T-helper 2 cell treated with Interferon-gamma antibody and Interleukin-4, amounts not matched to agents 5 μg/mL and 100 μg/mL, for 36 hours (primary cell): ENCODE measurements around the gene KLC4.

ENCODE experiments used
- DNase-seq: peaks from one replicate; pipeline ENCODE4 v3.0.0; 2021; ENCODE audit warnings: low spot score
- H3K27ac Mint-ChIP-seq: one replicate; pipeline ENCODE4 v1.8.0; 2021; ENCODE audit warnings: mild to moderate bottlenecking, mixed read lengths
- H3K27me3 Mint-ChIP-seq: one replicate; pipeline ENCODE4 v1.8.0; 2021; ENCODE audit warnings: low read depth, mixed read lengths
- H3K36me3 Mint-ChIP-seq: one replicate; pipeline ENCODE4 v1.8.0; 2021; ENCODE audit warnings: low read depth, mixed read lengths
- H3K4me1 Mint-ChIP-seq: one replicate; pipeline ENCODE4 v1.8.0; 2021; ENCODE audit warnings: low read depth, mixed read lengths
- H3K4me3 Mint-ChIP-seq: one replicate; pipeline ENCODE4 v1.8.0; 2022; ENCODE audit warnings: mild to moderate bottlenecking, moderate library complexity, mixed read lengths
- H3K9me3 Mint-ChIP-seq: one replicate; pipeline ENCODE4 v1.8.0; 2021; ENCODE audit warnings: mixed read lengths

Gene KLC4

GRCh38 chr6:43088654-43089056 is 29.2 kb downstream of the KLC4 start:
- Mint-ChIP-seq H3K9me3 (no peaks in the 10 kb centered on the region), H3K27ac (no peak overlapping the region), H3K4me3 (no peak overlapping the region), H3K27me3 (peaks cover 8% of the 10 kb centered on the region), H3K4me1 (peaks cover 15% of the 10 kb centered on the region), H3K36me3 (no peaks in the 10 kb centered on the region)
- no peak for DNase-seq

- no peaks in the 10 kb centered on the region for H3K9me3 Mint-ChIP-seq
- H3K4me1 Mint-ChIP-seq, result peaks cover 18% of the 10 kb centered on the region
- no peak for DNase-seq
- no peaks in the 10 kb centered on the region for H3K36me3 Mint-ChIP-seq
- peaks cover 5% of the 10 kb centered on the region for H3K27me3 Mint-ChIP-seq
- H3K4me3 Mint-ChIP-seq, result no peak overlapping the region
- no peak overlapping the region for H3K27ac Mint-ChIP-seq
Measured at GRCh38 chr6:43089467-43089866, 30.0 kb downstream of the KLC4 start.

GRCh38 chr6:43089874-43090558 is 30.6 kb downstream of the KLC4 start:
- H3K9me3 Mint-ChIP-seq, result no peaks in the 10 kb centered on the region
- H3K4me1 Mint-ChIP-seq, result peaks cover 18% of the 10 kb centered on the region
- H3K4me3 Mint-ChIP-seq, result no peak overlapping the region
- no peaks in the 10 kb centered on the region for H3K36me3 Mint-ChIP-seq
- no peak overlapping the region for H3K27ac Mint-ChIP-seq
- no peak for DNase-seq
- H3K27me3 Mint-ChIP-seq, result peaks cover 4% of the 10 kb centered on the region

DNA sequence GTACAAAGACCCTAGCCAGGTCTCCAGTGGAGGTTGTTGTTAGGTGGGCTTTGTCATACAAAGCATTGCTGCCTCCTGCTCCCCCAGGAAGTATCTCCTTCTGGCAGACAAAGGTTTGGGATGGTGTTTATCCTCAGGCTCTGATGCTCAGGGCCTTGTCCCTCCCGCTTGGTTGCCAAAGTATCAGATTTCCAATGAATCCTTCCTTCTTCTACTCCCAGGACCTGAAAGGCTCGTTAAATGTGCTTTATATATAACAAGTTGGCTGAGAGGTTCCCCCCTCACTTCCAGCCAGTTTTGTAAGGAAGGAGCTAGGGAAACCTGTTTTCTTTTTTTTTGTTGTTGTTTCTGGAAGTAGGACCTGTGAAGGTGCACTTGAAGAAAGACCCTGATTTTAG is 31.1 kb downstream of the KLC4 start:
- no peak overlapping the region for H3K27ac Mint-ChIP-seq
- no peaks in the 10 kb centered on the region for H3K9me3 Mint-ChIP-seq
- DNase-seq, result no peak
- H3K4me3 Mint-ChIP-seq, result no peak overlapping the region
- H3K36me3 Mint-ChIP-seq, result no peaks in the 10 kb centered on the region
- H3K4me1 Mint-ChIP-seq, result peaks cover 21% of the 10 kb centered on the region
- H3K27me3 Mint-ChIP-seq, result peaks cover 5% of the 10 kb centered on the region

- Mint-ChIP-seq H3K4me3 (no peak overlapping the region), H3K4me1 (peaks cover 21% of the 10 kb centered on the region), H3K27me3 (peaks cover 6% of the 10 kb centered on the region), H3K27ac (no peak overlapping the region), H3K9me3 (no peaks in the 10 kb centered on the region), H3K36me3 (no peaks in the 10 kb centered on the region)
- no peak for DNase-seq
Measured at GRCh38 chr6:43091020-43091419, 31.6 kb downstream of the KLC4 start.

DNA sequence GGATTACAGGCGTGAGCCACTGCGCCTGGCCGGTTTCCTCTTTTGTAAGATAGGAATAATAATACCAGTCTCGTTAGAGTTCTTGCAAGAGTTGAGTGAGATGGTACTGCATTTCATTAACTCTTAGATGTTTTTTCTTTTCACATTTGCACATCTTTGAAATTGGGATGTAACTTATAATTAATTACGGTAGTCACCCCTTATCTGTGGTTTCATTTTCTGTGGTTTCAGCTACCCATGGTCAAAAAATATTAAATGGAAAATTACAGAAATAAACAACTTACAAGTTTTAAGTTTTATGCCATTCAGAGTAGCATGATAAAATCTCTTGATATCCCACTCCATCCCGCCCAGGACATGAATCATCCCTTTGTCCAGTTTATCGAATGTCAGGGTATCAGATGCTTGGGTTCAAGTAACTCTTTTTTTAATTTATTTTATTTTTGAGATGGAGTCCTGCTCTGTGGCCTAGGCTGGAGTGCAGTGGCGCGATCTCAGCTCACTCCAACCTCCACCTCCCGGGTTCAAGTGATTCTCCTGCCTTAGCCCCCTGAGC is 32.1 kb downstream of the KLC4 start:
- peaks cover 18% of the 10 kb centered on the region for H3K4me1 Mint-ChIP-seq

DNA sequence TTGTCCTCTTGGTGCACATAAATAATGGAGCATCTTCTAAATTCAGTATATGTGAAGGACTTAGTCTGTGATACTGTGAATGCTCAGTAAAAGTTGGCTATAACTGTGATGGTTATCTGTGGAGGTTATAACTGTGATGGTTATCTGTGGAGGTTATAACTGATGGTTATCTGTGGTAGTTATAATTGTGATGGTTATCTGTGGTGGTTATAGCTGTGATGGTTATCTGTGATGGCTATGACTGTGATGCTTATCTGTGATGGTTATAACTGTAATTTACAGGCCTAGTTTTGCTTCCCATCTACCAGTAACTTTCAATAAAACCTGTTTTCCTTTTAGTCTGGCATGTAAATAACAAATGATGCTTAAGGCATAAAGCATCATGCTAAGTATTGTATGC is 33.2 kb downstream of the KLC4 start:
- no peaks in the 10 kb centered on the region for H3K36me3 Mint-ChIP-seq
- no peaks in the 10 kb centered on the region for H3K9me3 Mint-ChIP-seq
- H3K27ac Mint-ChIP-seq, result peak overlapping the region; percentile 13
- peaks cover 7% of the 10 kb centered on the region for H3K27me3 Mint-ChIP-seq
- DNase-seq, result no peak
- peaks cover 18% of the 10 kb centered on the region for H3K4me1 Mint-ChIP-seq
- peak overlapping the region; percentile 48 for H3K4me3 Mint-ChIP-seq

More for the DNA sequence above, 32.1 kb downstream of the KLC4 start:
- Mint-ChIP-seq H3K36me3 (no peaks in the 10 kb centered on the region), H3K27ac (no peak overlapping the region), H3K4me3 (no peak overlapping the region), H3K27me3 (peaks cover 6% of the 10 kb centered on the region), H3K9me3 (no peaks in the 10 kb centered on the region)
- DNase-seq, result no peak

GRCh38 chr6:43093436-43094289 is 34.2 kb downstream of the KLC4 start:
- no peak overlapping the region for H3K27ac Mint-ChIP-seq
- H3K9me3 Mint-ChIP-seq, result no peaks in the 10 kb centered on the region
- H3K27me3 Mint-ChIP-seq, result peaks cover 9% of the 10 kb centered on the region
- DNase-seq, result no peak
- H3K4me1 Mint-ChIP-seq, result peaks cover 18% of the 10 kb centered on the region
- peak overlapping the region; percentile 11 for H3K4me3 Mint-ChIP-seq
- no peaks in the 10 kb centered on the region for H3K36me3 Mint-ChIP-seq

- Mint-ChIP-seq H3K4me3 (no peak overlapping the region), H3K36me3 (no peaks in the 10 kb centered on the region), H3K9me3 (no peaks in the 10 kb centered on the region), H3K27me3 (peaks cover 16% of the 10 kb centered on the region), H3K4me1 (peaks cover 18% of the 10 kb centered on the region), H3K27ac (no peak overlapping the region)
- DNase-seq, result no peak
Measured at GRCh38 chr6:43095939-43096338, 36.5 kb downstream of the KLC4 start.

DNA sequence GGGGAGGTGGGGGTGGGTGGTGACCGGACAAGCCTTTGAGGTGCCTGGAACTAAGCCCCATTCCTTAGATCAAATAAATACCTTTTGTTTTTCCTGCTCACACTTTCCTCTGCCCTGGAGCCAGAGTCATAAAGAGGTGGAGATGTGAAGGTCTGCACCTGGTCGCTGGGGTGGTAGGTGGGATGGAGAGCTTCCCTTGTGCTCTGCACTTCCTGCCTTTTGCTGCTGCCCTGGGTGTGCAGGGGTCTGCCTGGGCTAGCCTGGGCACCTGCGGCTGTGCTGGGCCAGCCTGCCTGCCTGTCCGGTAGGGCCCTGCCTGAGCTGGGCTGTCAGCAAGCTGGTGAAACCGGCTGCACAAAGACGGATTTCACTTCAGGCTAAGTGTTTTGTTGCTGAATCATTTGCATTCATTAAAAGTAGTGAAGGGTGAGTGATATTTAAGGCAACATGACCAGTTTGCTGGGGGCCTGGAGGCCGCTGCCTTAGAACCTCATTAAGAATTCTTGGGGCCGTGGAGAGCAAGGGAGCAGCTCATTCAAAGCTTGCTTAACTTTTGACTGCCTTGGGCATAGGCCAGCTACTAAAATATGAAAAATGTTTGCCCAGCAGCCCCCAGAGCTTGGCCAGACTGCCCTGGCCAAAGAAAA is 37.1 kb downstream of the KLC4 start:
- no peak for DNase-seq
- Mint-ChIP-seq H3K27me3 (peaks cover 16% of the 10 kb centered on the region), H3K27ac (no peak overlapping the region), H3K9me3 (no peaks in the 10 kb centered on the region), H3K4me1 (peaks cover 18% of the 10 kb centered on the region), H3K4me3 (no peak overlapping the region), H3K36me3 (no peaks in the 10 kb centered on the region)

DNA sequence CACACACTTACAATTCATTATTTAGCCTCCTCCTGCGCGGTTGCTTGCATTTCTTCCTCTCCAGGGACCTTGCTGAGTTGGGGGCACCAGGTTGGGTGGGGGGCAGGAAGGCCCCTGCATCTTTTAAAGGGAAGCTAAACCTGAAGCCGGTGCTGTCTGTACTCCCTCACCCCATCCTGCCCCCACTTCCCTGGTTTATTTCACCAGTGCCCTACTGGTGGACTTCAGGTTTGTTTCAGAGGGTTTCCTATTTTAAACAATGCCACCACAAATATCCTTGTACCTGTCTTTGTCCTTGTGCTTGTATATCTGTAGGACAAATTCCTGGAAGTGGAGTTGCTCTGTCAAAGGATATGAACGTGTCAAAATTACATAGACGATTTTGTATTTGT is 37.7 kb downstream of the KLC4 start:
- Mint-ChIP-seq H3K27me3 (peaks cover 16% of the 10 kb centered on the region), H3K36me3 (no peaks in the 10 kb centered on the region), H3K4me3 (no peak overlapping the region), H3K4me1 (peaks cover 18% of the 10 kb centered on the region), H3K27ac (no peak overlapping the region), H3K9me3 (no peaks in the 10 kb centered on the region)
- DNase-seq, result no peak

- H3K36me3 Mint-ChIP-seq, result no peaks in the 10 kb centered on the region
- H3K27me3 Mint-ChIP-seq, result peaks cover 16% of the 10 kb centered on the region
Measured at GRCh38 chr6:43097502-43097901, 38.1 kb downstream of the KLC4 start.

DNA sequence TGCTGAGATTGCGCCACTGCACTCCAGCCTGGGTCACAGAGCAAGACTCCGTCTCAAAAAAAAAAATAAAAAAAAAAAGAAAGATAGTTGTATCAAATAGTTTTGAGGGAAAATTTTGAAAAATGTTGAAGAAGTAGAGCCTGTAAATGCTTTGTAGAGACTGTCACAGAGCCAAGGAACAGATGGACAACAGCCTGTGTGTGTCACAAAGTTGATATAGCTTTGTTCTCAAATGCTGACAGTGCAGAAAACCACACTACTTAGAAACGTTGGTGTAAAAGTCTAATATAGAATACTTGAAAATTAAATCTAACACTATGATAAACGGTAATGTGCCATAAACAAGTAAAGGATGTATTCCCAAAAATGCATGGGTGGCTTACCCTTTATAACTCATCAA is 42.1 kb downstream of the KLC4 start:
- Mint-ChIP-seq H3K4me3 (no peak overlapping the region), H3K27ac (no peak overlapping the region), H3K9me3 (no peaks in the 10 kb centered on the region), H3K36me3 (no peaks in the 10 kb centered on the region), H3K4me1 (no peaks in the 10 kb centered on the region), H3K27me3 (peaks cover 19% of the 10 kb centered on the region)
- DNase-seq, result no peak

More at GRCh38 chr6:43097502-43097901, 38.1 kb downstream of the KLC4 start:
- H3K4me3 Mint-ChIP-seq, result no peak overlapping the region
- no peak overlapping the region for H3K27ac Mint-ChIP-seq
- H3K4me1 Mint-ChIP-seq, result peaks cover 18% of the 10 kb centered on the region
- H3K9me3 Mint-ChIP-seq, result no peaks in the 10 kb centered on the region
- DNase-seq, result no peak
